Measurements from ENCODE around the gene GALNT2. TPM values are rescaled to one million over a fixed set of nuclear protein-coding genes. Genes with fewer than 3 reads are reported as not detected.
A peak's percentile ranks its signal among the peaks of the same experiment; 100 is the strongest.

GALNT2 gene
- total RNA-seq, 3 donors from 2014 or later, result 29.5 to 59.1 (median 55.2) TPM

DNA sequence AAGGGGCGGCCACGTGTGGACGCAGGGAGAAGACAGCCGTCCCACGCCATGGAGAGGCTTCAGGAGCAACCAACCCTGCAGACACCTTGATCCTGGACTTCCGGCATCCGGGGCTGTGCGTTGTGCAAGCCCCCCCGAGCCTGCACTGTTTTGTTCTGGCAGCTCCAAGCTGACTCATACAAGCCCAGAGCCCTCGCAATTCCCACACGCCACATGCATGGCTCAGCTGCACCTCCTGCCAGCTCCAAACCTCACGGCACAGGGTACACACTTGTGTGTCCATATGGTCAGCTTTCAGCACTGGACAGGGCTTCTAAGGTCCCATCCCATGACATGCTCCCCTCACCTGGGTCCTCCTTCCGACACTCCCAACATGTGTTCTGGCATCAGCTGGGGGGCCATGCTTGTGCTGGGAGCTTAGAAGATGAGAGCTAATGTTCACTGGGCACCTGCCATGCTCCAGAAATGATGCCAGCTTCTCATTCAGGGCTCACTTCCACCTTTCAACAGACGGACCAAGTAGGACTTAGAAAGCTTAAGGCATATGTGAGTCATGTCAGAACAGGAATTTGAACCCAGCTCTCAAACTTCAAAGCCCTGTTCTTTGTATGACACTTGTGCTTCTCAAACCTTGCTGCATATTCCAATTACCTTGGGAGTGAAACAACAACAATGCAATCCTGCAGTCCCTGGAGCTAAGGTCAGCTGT, 221.8 kb downstream of the GALNT2 start:
- Histone ChIP-seq H3K4me3 (no peak overlapping the region), H3K36me3 (ENCODE audit: low read depth) (no peaks in the 10 kb centered on the region), H3K9me3 (no peaks in the 10 kb centered on the region), H3K4me1 (ENCODE audit: low read depth) (no peaks in the 10 kb centered on the region)
- peak; percentile 10 for ATAC-seq
- TF ChIP-seq CTCF (IDR thresholded peaks at IDR 0.05), result no peak
- no peak for DNase-seq
- intact Hi-C loops (cut with DNase I, micrococcal nuclease), result no loop called here

- H3K36me3 ChIP-seq (ENCODE audit: low read depth), result no peaks in the 10 kb centered on the region
- no peak for ATAC-seq
- intact Hi-C loops (cut with DNase I, micrococcal nuclease), result no loop called here
- no peak overlapping the region for H3K4me3 ChIP-seq
- no peaks in the 10 kb centered on the region for H3K9me3 ChIP-seq
- no peaks in the 10 kb centered on the region for H3K4me1 ChIP-seq (ENCODE audit: low read depth)
- TF ChIP-seq CTCF (IDR thresholded peaks at IDR 0.05), result no peak
- no peak for DNase-seq
Measured at GRCh38 chr1:230289350-230289644, 222.3 kb downstream of the GALNT2 start.

DNA sequence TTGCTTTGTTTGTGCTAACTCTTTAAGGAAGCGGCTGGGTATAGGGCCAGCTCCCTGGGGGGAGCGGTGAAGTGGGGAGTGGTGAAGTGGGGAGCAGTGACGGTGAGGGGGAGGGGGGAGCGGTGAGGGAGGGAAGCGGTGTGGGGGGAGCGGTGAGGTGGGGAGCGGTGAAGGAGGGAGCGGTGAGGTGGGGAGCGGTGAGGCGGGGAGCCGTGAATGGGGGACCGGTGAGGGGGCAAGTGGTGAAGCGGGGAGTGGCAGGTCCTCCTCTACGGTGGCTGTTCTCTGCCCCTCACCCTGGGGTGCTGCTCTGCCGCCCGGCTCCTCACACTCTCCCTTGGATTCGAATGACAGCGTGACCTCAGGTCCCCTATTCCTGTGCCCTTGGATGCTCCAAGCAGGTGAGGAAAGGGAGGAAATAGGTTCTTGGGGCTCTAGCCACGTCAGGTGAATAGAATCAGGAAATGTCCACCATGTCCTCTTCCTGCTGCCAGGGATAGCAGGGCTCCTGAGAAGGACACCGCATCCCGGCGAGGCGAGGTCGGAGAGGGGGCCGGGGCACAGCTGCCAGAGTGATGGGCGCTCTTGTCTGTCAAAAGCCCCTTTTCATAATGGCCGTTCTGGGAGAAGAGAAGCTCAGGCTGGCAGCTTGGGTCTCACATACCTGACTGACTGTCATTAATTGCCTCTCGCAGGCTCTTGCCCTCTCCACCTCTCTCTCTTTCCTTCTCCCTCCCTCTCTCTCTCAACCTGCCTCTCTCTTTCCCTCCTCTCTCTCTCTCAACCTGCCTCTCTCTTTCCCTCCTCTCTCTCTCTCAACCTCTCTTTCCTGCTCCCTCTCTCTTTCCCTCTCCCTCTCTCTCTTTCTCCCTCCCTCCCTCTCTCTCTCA, 224.9 kb downstream of the GALNT2 start:
- no peaks in the 10 kb centered on the region for H3K9me3 ChIP-seq
- no peak overlapping the region for H3K4me3 ChIP-seq
- no peaks in the 10 kb centered on the region for H3K4me1 ChIP-seq (ENCODE audit: low read depth)
- TF ChIP-seq CTCF (IDR thresholded peaks at IDR 0.05), result no peak
- no peaks in the 10 kb centered on the region for H3K36me3 ChIP-seq (ENCODE audit: low read depth)
- peak; percentile 60 for ATAC-seq
- intact Hi-C loops (cut with DNase I, micrococcal nuclease), result no loop called here
- DNase-seq, result peak in 1 of 3 donors; percentile 0

GRCh38 chr1:230292689-230293389, 225.8 kb downstream of the GALNT2 start:
- no peak for ATAC-seq
- no peak for TF ChIP-seq CTCF (IDR thresholded peaks at IDR 0.05)
- intact Hi-C loops (cut with DNase I, micrococcal nuclease), result no loop called here
- Histone ChIP-seq H3K4me1 (ENCODE audit: low read depth) (no peaks in the 10 kb centered on the region), H3K9me3 (no peaks in the 10 kb centered on the region), H3K4me3 (no peak overlapping the region), H3K36me3 (ENCODE audit: low read depth) (no peaks in the 10 kb centered on the region)
- peak in 1 of 3 donors; percentile 0 for DNase-seq

DNA sequence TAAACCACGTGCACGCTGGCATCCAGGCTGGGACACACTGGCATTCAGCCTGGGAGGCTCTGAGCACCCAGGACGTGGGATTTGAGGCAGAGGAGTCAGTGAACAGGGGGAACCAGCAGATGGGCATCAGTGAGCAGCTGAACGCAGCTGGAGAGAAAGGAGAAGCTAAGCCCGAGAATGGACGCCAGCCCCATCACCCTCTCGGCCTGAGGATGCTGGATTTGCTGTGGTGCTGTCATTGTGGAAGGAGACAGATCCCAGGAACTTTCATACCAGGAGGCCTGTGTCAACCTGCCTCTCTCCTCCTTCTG, 226.3 kb downstream of the GALNT2 start:
- no peak for ATAC-seq
- no peak for TF ChIP-seq CTCF (IDR thresholded peaks at IDR 0.05)
- no peaks in the 10 kb centered on the region for H3K36me3 ChIP-seq (ENCODE audit: low read depth)

More for the DNA sequence above, 226.3 kb downstream of the GALNT2 start:
- H3K4me3 ChIP-seq, result no peak overlapping the region
- H3K9me3 ChIP-seq, result no peaks in the 10 kb centered on the region
- no peak for DNase-seq
- intact Hi-C loops (cut with DNase I, micrococcal nuclease), result no loop called here
- no peaks in the 10 kb centered on the region for H3K4me1 ChIP-seq (ENCODE audit: low read depth)

Measured in mucosa of descending colon (tissue), 3 donors.